HG02852 (cell line): Measurements from ENCODE around the gene PRIM2.
"Not testable (repeated sequence)": the region's sequence is repeated elsewhere in the genome, so short reads cannot be mapped to it uniquely, and the experiment has no call there.

Experiments
- ATAC-seq: cut with Tn5 transposase; IDR thresholded peaks from one replicate; pipeline ENCODE4 v1.9.1; 2021; ENCODE audit warnings: mild to moderate bottlenecking, moderate library complexity; ENCODE audit not compliant: unreplicated experiment

PRIM2 gene

GRCh38 chr6:57359766-57360165 lies 42.3 kb downstream of the PRIM2 start:
- ATAC-seq, result not testable (repeated sequence)

GRCh38 chr6:57362340-57362739 lies 44.9 kb downstream of the PRIM2 start:
- ATAC-seq, result not testable (repeated sequence)

GRCh38 chr6:57365076-57365583 lies 47.7 kb downstream of the PRIM2 start:
- not testable (repeated sequence) for ATAC-seq

- not testable (repeated sequence) for ATAC-seq
These were observed 51.7 kb downstream of the PRIM2 start for GRCh38 chr6:57368965-57369731.

GRCh38 chr6:57371779-57372178 lies 54.3 kb downstream of the PRIM2 start:
- ATAC-seq, result not testable (repeated sequence)

- not testable (repeated sequence) for ATAC-seq
These were observed 57.3 kb downstream of the PRIM2 start for GRCh38 chr6:57374764-57375163.

- ATAC-seq, result not testable (repeated sequence)
These were observed 58.7 kb downstream of the PRIM2 start for GRCh38 chr6:57376083-57376482.

- ATAC-seq, result peak; percentile 51
These were observed 71.7 kb downstream of the PRIM2 start for GRCh38 chr6:57389038-57389592.

- not testable (repeated sequence) for ATAC-seq
These were observed 73.4 kb downstream of the PRIM2 start for GRCh38 chr6:57390818-57391217.

- ATAC-seq, result not testable (repeated sequence)
These were observed 74.6 kb downstream of the PRIM2 start for GRCh38 chr6:57392047-57392446.

- not testable (repeated sequence) for ATAC-seq
These were observed 101.9 kb downstream of the PRIM2 start for GRCh38 chr6:57419341-57419740.

GRCh38 chr6:57421503-57421902 lies 104.1 kb downstream of the PRIM2 start:
- ATAC-seq, result peak; percentile 68

- ATAC-seq, result no peak
These were observed 106.0 kb downstream of the PRIM2 start for GRCh38 chr6:57423468-57423867.

GRCh38 chr6:57431742-57432141 lies 114.3 kb downstream of the PRIM2 start:
- not testable (repeated sequence) for ATAC-seq

GRCh38 chr6:57432157-57432556 lies 114.7 kb downstream of the PRIM2 start:
- no peak for ATAC-seq

- ATAC-seq, result peak; percentile 44
These were observed 115.7 kb downstream of the PRIM2 start for GRCh38 chr6:57432919-57433684.

- ATAC-seq, result not testable (repeated sequence)
These were observed 116.4 kb downstream of the PRIM2 start for GRCh38 chr6:57433790-57434189.

- ATAC-seq, result no peak
These were observed 117.5 kb downstream of the PRIM2 start for GRCh38 chr6:57434944-57435343.

- no peak for ATAC-seq
These were observed 118.2 kb downstream of the PRIM2 start for GRCh38 chr6:57435475-57436160.

- ATAC-seq, result not testable (repeated sequence)
These were observed 123.3 kb downstream of the PRIM2 start for GRCh38 chr6:57440735-57441134.

GRCh38 chr6:57442133-57442532 lies 124.7 kb downstream of the PRIM2 start:
- not testable (repeated sequence) for ATAC-seq
